Stomach (tissue), 4 donors: ENCODE data around the gene CIT.

Source experiments
- EP300 ChIP-seq: sonication (generic); formaldehyde crosslinking; IDR thresholded peaks from one replicate; pipeline ENCODE4 v1.6.1; 2017; ENCODE audit warnings: antibody characterized with exemption
- POLR2A ChIP-seq, 4 donors: fragments of 450-650 bp; IDR thresholded peaks; one replicate each; pipeline ENCODE4 v1.6.1; 2016; ENCODE audit warnings: antibody characterized with exemption in 4 of 4, control low read depth in 2 of 4, mild to moderate bottlenecking in 1 of 4, moderate library complexity in 1 of 4
- TF ChIP-seq, protein P1 (sequence below), 7 experiments: fragments of 450-650 bp in 4 of 7; fragments of 200-600 bp in 3 of 7; sonication (generic) in 3 of 7; IDR thresholded peaks; one replicate each; pipeline ENCODE4 v1.5.1; 2016 to 2019; ENCODE audit warnings: antibody characterized with exemption in 7 of 7, control low read depth in 2 of 7, mild to moderate bottlenecking in 1 of 7

DNA sequence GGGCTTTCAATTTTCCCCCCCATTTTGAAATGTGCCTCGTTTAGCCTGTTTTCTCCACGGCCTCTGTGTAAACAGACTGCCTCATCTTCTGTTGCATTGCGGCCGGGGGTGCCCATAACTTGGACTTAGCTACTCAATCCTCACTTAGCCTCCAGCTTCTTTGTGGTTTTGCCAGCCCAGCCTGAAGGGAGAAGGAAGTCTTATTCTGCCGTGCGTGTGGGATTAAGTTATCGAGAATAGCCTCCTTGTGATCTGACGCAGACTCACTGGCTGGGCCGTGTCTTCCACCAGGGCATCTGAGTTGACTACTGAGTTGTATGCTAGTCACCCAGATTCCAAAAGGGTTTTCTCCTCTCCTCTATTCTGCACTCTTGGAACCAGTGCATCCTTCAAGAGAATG is 201.1 kb downstream of the CIT start:
- TF ChIP-seq, protein P1, sequence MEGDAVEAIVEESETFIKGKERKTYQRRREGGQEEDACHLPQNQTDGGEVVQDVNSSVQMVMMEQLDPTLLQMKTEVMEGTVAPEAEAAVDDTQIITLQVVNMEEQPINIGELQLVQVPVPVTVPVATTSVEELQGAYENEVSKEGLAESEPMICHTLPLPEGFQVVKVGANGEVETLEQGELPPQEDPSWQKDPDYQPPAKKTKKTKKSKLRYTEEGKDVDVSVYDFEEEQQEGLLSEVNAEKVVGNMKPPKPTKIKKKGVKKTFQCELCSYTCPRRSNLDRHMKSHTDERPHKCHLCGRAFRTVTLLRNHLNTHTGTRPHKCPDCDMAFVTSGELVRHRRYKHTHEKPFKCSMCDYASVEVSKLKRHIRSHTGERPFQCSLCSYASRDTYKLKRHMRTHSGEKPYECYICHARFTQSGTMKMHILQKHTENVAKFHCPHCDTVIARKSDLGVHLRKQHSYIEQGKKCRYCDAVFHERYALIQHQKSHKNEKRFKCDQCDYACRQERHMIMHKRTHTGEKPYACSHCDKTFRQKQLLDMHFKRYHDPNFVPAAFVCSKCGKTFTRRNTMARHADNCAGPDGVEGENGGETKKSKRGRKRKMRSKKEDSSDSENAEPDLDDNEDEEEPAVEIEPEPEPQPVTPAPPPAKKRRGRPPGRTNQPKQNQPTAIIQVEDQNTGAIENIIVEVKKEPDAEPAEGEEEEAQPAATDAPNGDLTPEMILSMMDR (IDR thresholded peaks at IDR 0.05), result no peak
- no peak for TF ChIP-seq POLR2A (IDR thresholded peaks at IDR 0.05)
- TF ChIP-seq EP300, result no peak
